IPS-15b (cell line): ENCODE data around the gene RPL22L1.
"Not testable (repeated sequence)": the region's sequence is repeated elsewhere in the genome, so short reads cannot be mapped to it uniquely, and the experiment has no call there.

Source experiments
- H3K27me3 ChIP-seq: one replicate; pipeline ENCODE4 v1.6.1; 2013; ENCODE audit warnings: low read length; ENCODE audit not compliant: control insufficient read depth, insufficient read depth
- H3K36me3 ChIP-seq: one replicate; pipeline ENCODE4 v1.6.1; 2013; ENCODE audit warnings: low read length; ENCODE audit not compliant: control insufficient read depth, insufficient read depth
- H3K4me1 ChIP-seq: one replicate; pipeline ENCODE4 v1.6.1; 2013; ENCODE audit warnings: mild to moderate bottlenecking, low read length; ENCODE audit not compliant: control insufficient read depth, insufficient read depth
- H3K4me3 ChIP-seq: one replicate; pipeline ENCODE4 v1.5.1; 2013; ENCODE audit warnings: low read depth, low read length
- H3K9ac ChIP-seq: one replicate; pipeline ENCODE4 v1.6.1; 2013; ENCODE audit warnings: low read depth, mild to moderate bottlenecking, low read length
- H3K9me3 ChIP-seq: one replicate; pipeline ENCODE4 v1.6.1; 2013; ENCODE audit warnings: mild to moderate bottlenecking, low read length; ENCODE audit not compliant: control insufficient read depth, insufficient read depth

The RPL22L1 gene

GRCh38 chr3:170899455-170899854, 29.5 kb upstream of the RPL22L1 start:
- Histone ChIP-seq H3K4me1 (no peaks in the 10 kb centered on the region), H3K9ac (no peak overlapping the region), H3K4me3 (no peak overlapping the region), H3K27me3 (no peaks in the 10 kb centered on the region), H3K36me3 (peaks cover 4% of the 10 kb centered on the region), H3K9me3 (peaks cover 4% of the 10 kb centered on the region)

- Histone ChIP-seq H3K27me3 (no peaks in the 10 kb centered on the region), H3K9ac (no peak overlapping the region), H3K9me3 (peaks cover 4% of the 10 kb centered on the region), H3K36me3 (peaks cover 4% of the 10 kb centered on the region), H3K4me3 (no peak overlapping the region), H3K4me1 (no peaks in the 10 kb centered on the region)
Observed at GRCh38 chr3:170897978-170898377, 28.0 kb upstream of the RPL22L1 start.

GRCh38 chr3:170897199-170897598, 27.2 kb upstream of the RPL22L1 start:
- H3K27me3 ChIP-seq, H3K36me3 ChIP-seq, H3K4me1 ChIP-seq, H3K4me3 ChIP-seq, H3K9ac ChIP-seq, H3K9me3 ChIP-seq: not testable (repeated sequence)

- H3K4me3 ChIP-seq: no peak overlapping the region
- no peak overlapping the region for H3K9ac ChIP-seq
- peaks cover 4% of the 10 kb centered on the region for H3K9me3 ChIP-seq
- no peaks in the 10 kb centered on the region for H3K4me1 ChIP-seq
- H3K36me3 ChIP-seq: peaks cover 4% of the 10 kb centered on the region
- H3K27me3 ChIP-seq: no peaks in the 10 kb centered on the region
Observed at GRCh38 chr3:170896781-170897180, 26.8 kb upstream of the RPL22L1 start.

GRCh38 chr3:170896333-170896732, 26.3 kb upstream of the RPL22L1 start:
- not testable (repeated sequence) for H3K36me3 ChIP-seq, H3K4me1 ChIP-seq, H3K27me3 ChIP-seq, H3K9me3 ChIP-seq, H3K9ac ChIP-seq, H3K4me3 ChIP-seq

GRCh38 chr3:170893895-170894294, 23.9 kb upstream of the RPL22L1 start:
- Histone ChIP-seq H3K9ac (no peak overlapping the region), H3K27me3 (no peaks in the 10 kb centered on the region), H3K36me3 (peaks cover 4% of the 10 kb centered on the region), H3K9me3 (peaks cover 4% of the 10 kb centered on the region), H3K4me3 (no peak overlapping the region), H3K4me1 (no peaks in the 10 kb centered on the region)

GRCh38 chr3:170889630-170890029, 19.6 kb upstream of the RPL22L1 start:
- Histone ChIP-seq H3K9ac (no peak overlapping the region), H3K9me3 (no peaks in the 10 kb centered on the region), H3K4me3 (no peak overlapping the region), H3K36me3 (no peaks in the 10 kb centered on the region), H3K27me3 (no peaks in the 10 kb centered on the region), H3K4me1 (no peaks in the 10 kb centered on the region)

- H3K9me3 ChIP-seq: no peaks in the 10 kb centered on the region
- no peaks in the 10 kb centered on the region for H3K4me1 ChIP-seq
- H3K27me3 ChIP-seq: no peaks in the 10 kb centered on the region
- H3K36me3 ChIP-seq: no peaks in the 10 kb centered on the region
- H3K4me3 ChIP-seq: no peak overlapping the region
- H3K9ac ChIP-seq: no peak overlapping the region
Observed at GRCh38 chr3:170889132-170889531, 19.1 kb upstream of the RPL22L1 start.

GRCh38 chr3:170884109-170884930, 14.3 kb upstream of the RPL22L1 start:
- H3K9me3 ChIP-seq, H3K36me3 ChIP-seq, H3K4me1 ChIP-seq, H3K27me3 ChIP-seq, H3K9ac ChIP-seq: not testable (repeated sequence)
- peak overlapping the region; percentile 13 for H3K4me3 ChIP-seq

- H3K9me3 ChIP-seq, H3K4me1 ChIP-seq, H3K4me3 ChIP-seq, H3K36me3 ChIP-seq, H3K27me3 ChIP-seq, H3K9ac ChIP-seq: not testable (repeated sequence)
Observed at GRCh38 chr3:170878688-170879087, 8.7 kb upstream of the RPL22L1 start.

- H3K36me3 ChIP-seq, H3K9me3 ChIP-seq, H3K4me3 ChIP-seq, H3K27me3 ChIP-seq, H3K9ac ChIP-seq, H3K4me1 ChIP-seq: not testable (repeated sequence)
Observed at GRCh38 chr3:170877311-170877710, 7.3 kb upstream of the RPL22L1 start.

- H3K27me3 ChIP-seq: no peaks in the 10 kb centered on the region
- no peaks in the 10 kb centered on the region for H3K36me3 ChIP-seq
- no peaks in the 10 kb centered on the region for H3K9me3 ChIP-seq
- H3K4me1 ChIP-seq: no peaks in the 10 kb centered on the region
- no peak overlapping the region for H3K9ac ChIP-seq
- H3K4me3 ChIP-seq: no peak overlapping the region
Observed at GRCh38 chr3:170876537-170876936, 6.5 kb upstream of the RPL22L1 start.
